GM20431 (cell line): Measurements from ENCODE around the gene RIC8B.
"Not testable (repeated sequence)": the region's sequence is repeated elsewhere in the genome, so short reads cannot be mapped to it uniquely, and the experiment has no call there.

ENCODE experiments used
- in situ Hi-C: fragments of 300-500 bp; cut with MseI, MboI; formaldehyde crosslinking; loops from one replicate; pipeline ENCODE4 v1.15.0; 2020; ENCODE audit warnings: low sequenced_read_pairs; ENCODE audit not compliant: unreplicated experiment

RIC8B gene

DNA sequence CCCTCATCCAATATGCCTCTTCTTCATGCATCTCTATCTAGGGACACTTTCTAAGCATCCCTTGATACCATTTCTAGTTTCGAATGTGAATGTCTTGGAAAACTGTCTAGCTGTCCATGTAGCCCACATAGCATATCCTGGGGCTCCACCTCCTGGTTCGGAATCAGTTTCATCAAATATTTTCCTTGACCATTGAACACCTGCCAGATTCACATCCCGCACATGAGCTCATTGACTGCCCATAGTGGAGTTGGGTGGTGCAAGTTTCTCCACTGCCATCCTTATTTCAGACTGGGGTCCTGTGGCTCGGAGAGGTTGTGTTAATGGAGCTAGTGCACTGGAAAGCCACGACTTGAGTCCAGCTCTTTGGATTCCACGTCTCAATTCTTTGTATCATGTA lies 122.6 kb downstream of the RIC8B start:
- in situ Hi-C loops: no loop called here

- in situ Hi-C loops: no loop called here
These were observed 123.8 kb downstream of the RIC8B start for GRCh38 chr12:106897981-106898901.

DNA sequence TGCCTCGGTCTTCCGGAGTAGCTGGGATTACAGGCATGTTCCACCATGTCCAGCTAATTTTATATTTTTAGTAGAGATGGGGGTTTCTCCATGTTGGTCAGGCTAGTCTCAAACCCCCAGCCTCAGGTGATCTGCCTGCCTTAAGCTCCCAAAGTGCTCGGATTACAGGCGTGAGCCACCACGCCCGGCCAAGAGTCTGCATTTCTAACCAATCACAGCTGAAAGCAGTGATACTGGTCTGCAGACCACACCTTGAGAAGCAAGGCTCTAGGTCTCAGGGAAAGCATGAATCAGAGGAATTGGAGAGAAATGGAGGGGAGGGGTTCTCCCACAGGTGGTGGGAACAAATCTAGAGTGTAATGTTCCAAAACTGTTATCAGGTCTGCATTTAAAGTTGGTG lies 126.1 kb downstream of the RIC8B start:
- in situ Hi-C loops: no loop called here

DNA sequence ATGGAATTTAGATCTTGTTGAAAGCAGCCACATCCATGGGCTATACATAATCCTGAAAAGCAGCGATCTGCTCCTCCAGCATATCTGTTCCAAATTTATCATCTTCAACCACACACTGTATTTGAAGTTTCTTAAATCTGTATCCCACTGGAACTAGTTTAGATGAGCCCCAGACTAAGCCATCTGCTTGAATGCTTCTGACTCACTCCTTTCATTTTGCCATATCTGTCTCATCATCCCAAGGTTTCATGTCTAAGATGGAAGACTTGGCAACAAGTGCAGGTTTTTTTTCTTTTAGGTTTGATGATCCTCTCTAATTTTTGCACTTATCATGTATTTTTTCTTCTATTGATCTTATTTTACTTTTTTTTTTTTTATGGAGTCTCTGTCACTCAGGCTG lies 126.8 kb downstream of the RIC8B start:
- in situ Hi-C loops: no loop called here

DNA sequence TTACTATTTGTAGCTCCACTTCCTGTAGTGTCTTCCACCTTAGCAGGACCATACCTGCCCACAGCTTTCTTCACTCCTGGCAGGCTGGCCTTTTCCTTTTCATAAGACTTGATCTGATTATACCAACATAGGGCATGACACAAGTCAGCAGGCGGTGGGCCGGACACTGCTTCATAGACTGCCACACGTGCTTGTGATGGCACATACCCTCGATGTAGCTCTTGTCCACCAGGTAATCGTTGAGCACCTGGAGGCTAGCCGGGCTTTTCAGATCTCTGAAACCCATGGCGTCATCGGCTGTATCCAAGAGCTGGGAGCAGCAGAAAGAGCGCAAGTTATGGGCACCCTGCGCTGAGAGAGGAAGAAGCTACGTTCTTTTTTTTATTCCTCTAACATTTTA lies 127.6 kb downstream of the RIC8B start:
- in situ Hi-C loops: no loop called here

DNA sequence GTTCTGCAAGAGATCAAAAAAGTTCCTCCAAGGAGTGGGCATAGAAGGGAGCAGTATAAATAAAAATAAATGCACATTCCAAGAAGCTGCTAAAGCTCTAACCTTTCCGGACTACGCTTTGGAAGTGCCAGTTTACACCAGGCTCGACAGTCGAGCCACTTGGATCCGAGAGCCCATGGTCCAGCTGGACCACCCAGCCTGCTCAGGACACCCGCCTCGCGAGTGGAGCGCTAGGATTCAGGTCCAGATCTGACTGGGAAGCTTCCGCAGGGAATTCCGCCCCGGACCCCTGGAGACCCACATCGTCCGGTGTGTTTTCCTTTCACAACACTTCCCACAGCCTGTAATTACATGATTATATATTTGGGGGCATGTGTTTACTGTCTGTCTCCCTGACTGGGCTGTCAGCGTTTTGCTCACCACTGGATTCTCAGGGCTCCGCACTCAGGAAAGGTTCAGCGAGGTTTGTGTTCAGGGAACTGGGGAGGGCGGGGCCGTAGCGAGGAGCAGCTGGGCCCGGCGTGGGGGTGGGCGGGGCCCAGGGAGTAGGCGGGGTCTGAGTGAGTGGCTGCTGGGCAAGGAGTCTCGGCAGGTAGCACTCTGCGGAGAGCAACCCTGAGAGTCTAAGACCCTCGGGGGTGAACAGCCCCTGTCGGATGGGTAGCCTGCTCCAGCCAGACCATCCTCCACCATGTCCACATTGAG lies 128.9 kb downstream of the RIC8B start:
- in situ Hi-C loops: no loop called here

DNA sequence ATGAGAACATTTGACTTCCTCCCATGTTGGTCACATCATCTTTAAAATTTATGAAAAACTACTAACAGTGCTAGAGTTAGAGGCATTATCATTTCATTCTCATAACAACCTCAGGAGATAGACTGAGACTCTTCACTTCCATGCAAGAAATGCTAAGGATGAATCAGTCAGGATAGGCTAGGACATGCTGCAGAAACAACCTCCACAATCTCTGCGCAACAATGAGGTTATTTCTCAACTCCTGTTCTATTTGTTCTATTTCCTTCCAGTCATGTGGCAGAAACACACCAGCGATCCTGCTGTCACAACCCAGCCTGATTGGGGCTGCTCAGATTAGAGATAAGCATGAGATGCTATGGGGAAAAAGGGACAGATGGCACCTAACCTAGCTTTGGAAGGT lies 132.2 kb downstream of the RIC8B start:
- in situ Hi-C loops: no loop called here

GRCh38 chr12:106907411-106907810 lies 132.9 kb downstream of the RIC8B start:
- in situ Hi-C loops: no loop called here

DNA sequence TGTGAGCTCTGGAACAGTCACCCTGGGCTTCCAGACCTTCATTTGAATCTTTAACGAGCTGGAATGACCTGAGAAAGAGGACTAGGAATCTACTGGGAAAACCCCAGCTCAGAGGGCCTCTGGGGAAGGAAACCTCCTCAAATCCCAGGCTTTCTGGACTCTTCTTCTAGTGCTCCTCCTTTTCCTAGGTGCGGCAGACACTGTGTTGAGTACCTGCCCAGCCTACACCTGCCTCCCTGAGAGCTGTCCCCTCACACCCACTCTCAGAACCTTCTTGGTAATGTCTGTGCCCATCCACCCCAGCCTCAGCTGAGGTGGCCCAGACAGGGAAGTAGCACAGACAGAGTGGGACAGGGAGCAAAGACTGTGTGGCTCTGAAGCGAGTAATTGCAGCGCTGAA lies 133.4 kb downstream of the RIC8B start:
- in situ Hi-C loops: no loop called here

DNA sequence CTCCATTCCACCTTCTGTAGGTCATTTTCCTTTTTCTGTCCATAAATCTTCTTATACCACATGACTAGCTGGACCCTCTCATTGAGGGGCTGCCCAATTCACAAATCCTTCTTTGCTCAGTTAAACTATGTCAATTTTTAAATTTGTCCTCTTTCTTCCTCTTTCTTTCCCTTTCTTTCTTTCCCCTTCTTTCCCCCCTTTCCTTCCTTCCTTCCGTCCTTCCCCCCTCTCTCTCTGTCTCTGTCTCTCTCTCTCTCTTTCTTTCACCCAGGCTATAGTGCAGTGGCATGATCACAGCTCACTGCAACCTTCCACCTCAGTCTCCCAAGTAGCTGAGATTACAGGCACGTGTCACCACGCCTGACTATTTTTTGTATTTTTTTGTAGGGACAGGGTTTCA lies 134.1 kb downstream of the RIC8B start:
- in situ Hi-C loops: no loop called here

DNA sequence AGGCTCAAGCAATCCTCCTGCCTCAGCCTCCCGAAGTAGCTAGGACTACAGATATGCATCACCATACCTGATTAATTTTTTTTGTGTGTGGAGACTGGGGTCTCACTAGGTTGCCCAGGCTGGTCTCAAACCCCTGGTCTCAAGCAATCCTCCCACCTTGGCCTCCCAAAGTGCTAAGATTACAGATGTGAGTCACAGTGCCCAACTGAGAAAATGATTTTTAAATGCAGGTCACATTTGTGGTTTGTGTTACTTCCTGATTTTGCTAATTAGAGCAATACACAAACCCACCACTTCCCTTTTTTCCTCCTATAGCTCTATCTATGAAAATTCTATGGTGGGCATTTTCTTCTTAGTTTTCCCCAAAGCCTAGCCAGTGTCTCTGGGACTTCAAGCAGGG lies 135.7 kb downstream of the RIC8B start:
- in situ Hi-C loops: loop anchor here (10.0 kb wide), 1 partner anchor 525 kb away; no protein-coding TSS in a partner anchor

- in situ Hi-C loops: loop anchor here (10.0 kb wide), 1 partner anchor 527 kb away; no protein-coding TSS in a partner anchor
These were observed 137.1 kb downstream of the RIC8B start for GRCh38 chr12:106911581-106911980.

GRCh38 chr12:106913456-106913855 lies 139.0 kb downstream of the RIC8B start:
- in situ Hi-C loops: loop anchor here (10.0 kb wide), 1 partner anchor 529 kb away; no protein-coding TSS in a partner anchor

DNA sequence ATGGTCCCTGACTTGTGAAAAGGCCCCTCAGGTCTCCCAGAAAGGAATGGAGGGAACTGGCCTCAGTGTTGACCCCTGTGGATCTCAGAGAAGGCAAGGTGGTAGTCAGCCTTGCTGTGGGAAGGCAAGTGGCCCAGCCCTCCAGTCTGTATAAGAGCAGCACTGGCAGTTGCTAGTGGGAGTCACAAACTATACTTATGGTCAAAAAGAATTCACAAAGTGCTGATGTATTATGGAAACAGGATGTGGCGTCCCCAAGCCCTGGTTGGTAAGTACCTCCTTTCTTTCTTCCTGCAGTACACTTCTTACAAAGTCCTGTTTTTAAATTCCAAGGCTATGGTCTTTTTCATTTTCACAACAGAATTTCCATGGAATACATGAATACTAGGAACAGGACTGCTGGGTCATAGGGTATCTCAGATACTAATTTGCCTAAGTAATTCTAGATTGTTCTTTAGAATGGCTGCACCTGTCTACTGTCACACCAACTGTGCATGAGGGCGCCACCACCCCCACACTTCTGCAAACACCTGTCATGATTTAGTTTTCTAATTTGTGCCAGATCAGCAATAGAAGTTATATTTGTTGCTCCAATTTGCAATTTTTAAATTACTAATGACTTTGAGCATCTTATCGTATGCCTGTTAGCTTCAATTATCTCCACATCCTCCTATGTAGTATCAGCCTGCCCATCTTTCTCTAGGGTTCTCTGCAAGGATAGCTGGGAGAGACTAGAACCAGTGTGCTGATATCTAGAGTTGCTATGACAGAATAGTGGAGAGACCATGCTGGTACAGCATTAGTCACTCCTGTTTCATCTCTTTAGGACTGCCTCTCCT lies 140.5 kb downstream of the RIC8B start:
- in situ Hi-C loops: loop anchor here (10.0 kb wide), 1 partner anchor 530 kb away; no protein-coding TSS in a partner anchor

DNA sequence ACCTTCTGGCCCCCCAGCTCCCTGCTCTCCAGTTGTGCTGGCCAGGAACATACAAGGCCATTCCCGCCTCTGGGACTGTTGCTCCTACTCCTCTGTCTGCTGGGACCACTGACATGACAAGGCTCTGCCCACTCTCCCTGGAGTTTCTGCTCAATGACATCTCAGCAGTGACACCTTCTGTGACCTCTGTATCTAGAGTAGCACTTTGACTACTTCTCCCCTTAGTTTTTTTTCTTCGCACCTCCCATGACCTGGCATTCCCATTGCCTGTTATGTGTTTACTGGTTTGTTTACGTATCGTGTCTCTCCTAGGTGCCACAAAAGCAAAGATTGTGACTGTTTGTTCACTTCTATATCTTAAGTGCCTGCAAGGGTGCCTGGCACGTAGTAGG lies 141.1 kb downstream of the RIC8B start:
- in situ Hi-C loops: loop anchor here (10.0 kb wide), 1 partner anchor 531 kb away; no protein-coding TSS in a partner anchor

DNA sequence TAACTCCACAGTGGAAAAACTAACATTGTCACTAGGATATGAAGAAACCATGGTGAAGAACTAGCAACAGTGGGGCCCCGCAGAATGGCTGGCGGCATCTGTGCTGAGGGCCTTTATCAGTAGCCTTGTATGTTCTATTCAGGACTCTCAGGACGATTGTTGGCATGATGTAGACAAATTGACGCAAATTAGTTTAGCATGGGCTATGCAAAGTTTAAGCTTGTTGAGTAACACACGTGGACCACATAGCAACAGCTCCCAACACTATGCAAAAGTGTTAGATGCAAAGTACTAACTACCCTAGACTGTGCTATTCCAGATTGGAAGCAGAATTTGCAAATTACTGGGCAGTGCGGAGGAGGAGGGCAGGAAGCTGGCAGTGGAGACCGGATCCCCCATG lies 143.0 kb downstream of the RIC8B start:
- in situ Hi-C loops: loop anchor here (10.0 kb wide), 1 partner anchor 533 kb away; no protein-coding TSS in a partner anchor

GRCh38 chr12:106918746-106919145 lies 144.3 kb downstream of the RIC8B start:
- in situ Hi-C loops: loop anchor here (10.0 kb wide), 1 partner anchor 534 kb away; no protein-coding TSS in a partner anchor

- in situ Hi-C loops: loop anchor here (10.0 kb wide), 1 partner anchor 535 kb away; no protein-coding TSS in a partner anchor
These were observed 145.5 kb downstream of the RIC8B start for GRCh38 chr12:106919910-106920544.

DNA sequence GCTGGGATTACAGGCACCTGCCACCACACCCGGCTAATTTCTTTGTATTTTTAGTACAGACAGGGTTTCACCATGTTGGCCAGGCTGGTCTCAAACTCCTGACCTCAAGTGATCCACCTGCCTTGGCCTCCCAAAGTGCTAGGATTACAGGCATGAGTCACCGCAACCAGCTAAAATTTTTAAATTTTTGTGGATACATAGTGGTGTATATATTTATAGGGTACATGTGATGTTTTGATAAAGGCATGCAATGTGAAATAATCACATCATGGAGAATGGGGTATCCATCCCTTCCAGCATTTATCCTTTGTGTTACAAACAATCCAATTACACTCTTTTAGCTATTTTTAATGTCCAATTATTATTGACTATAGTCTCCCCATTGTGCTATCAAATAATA lies 147.5 kb downstream of the RIC8B start:
- in situ Hi-C loops: not testable (repeated sequence)
